DOHH2 (cell line): ENCODE results near the gene WWOX.

Experiments
- H3F3A ChIP-seq: fragments of 200-600 bp; sonication (generic), shearing (Covaris generic); 2 replicates; pipeline ENCODE4 v1.6.0; 2016; ENCODE audit warnings: antibody characterized with exemption, mild to moderate bottlenecking; ENCODE audit not compliant: control insufficient read depth, insufficient read depth
- H3K27ac ChIP-seq: fragments of 200-600 bp; sonication (generic); 2 replicates; pipeline ENCODE4 v1.5.1; 2014; ENCODE audit warnings: low read depth, mild to moderate bottlenecking, low read length, moderate library complexity
- H3K27me3 ChIP-seq: fragments of 200-600 bp; sonication (generic); 2 replicates; pipeline ENCODE4 v1.6.1; 2014; ENCODE audit warnings: mild to moderate bottlenecking, low read length, mixed read lengths; ENCODE audit not compliant: control insufficient read depth
- H3K36me3 ChIP-seq: fragments of 200-600 bp; sonication (generic); 2 replicates; pipeline ENCODE4 v1.6.1; 2014; ENCODE audit warnings: mild to moderate bottlenecking, low read length, moderate library complexity, mixed read lengths; ENCODE audit not compliant: control insufficient read depth
- H3K4me1 ChIP-seq: fragments of 200-600 bp; sonication (generic); 2 replicates; pipeline ENCODE4 v1.6.1; 2014; ENCODE audit warnings: mild to moderate bottlenecking, low read length, mixed read lengths; ENCODE audit not compliant: control insufficient read depth
- H3K4me2 ChIP-seq: fragments of 200-600 bp; sonication (generic); 2 replicates; pipeline ENCODE4 v1.6.0; 2014; ENCODE audit warnings: mild to moderate bottlenecking, low read length, moderate library complexity
- H3K4me3 ChIP-seq: fragments of 200-600 bp; sonication (generic); 2 replicates; pipeline ENCODE4 v1.5.1; 2014; ENCODE audit warnings: mild to moderate bottlenecking, low read length, mixed read lengths
- H3K79me2 ChIP-seq: fragments of 200-600 bp; sonication (generic); 2 replicates; pipeline ENCODE4 v1.6.1; 2014; ENCODE audit warnings: mild to moderate bottlenecking, low read length, mixed read lengths; ENCODE audit not compliant: control insufficient read depth
- H3K9me2 ChIP-seq: fragments of 200-600 bp; sonication (generic); replicated peaks from 2 replicates; pipeline ENCODE4 v1.6.1; 2014; ENCODE audit warnings: mild to moderate bottlenecking, low read length, mixed read lengths; ENCODE audit not compliant: control insufficient read depth
- H3K9me3 ChIP-seq: fragments of 200-600 bp; sonication (generic); 2 replicates; pipeline ENCODE4 v1.6.1; 2014; ENCODE audit warnings: antibody characterized with exemption, low read length, mixed read lengths; ENCODE audit not compliant: control insufficient read depth, insufficient read depth
- H4K20me1 ChIP-seq: fragments of 200-600 bp; sonication (generic); 2 replicates; pipeline ENCODE4 v1.6.0; 2014; ENCODE audit warnings: low read depth, mild to moderate bottlenecking, antibody characterized with exemption, low read length, moderate library complexity; ENCODE audit not compliant: control insufficient read depth, insufficient read depth
- EZH2phosphoT487 ChIP-seq: fragments of 200-600 bp; sonication (generic); IDR thresholded peaks from 2 replicates; pipeline ENCODE4 v1.6.1; 2017; ENCODE audit warnings: borderline replicate concordance, mild to moderate bottlenecking, antibody characterized with exemption, low read length, moderate library complexity, mixed read lengths
- TF ChIP-seq, protein P1 (sequence below): fragments of 200-600 bp; sonication (generic); IDR thresholded peaks from one replicate; pipeline ENCODE4 v1.5.1; 2014; ENCODE audit warnings: antibody characterized with exemption, mild to moderate bottlenecking, low read depth, low read length; ENCODE audit not compliant: poor library complexity, severe bottlenecking

The WWOX gene

GRCh38 chr16:78995441-78995840, 896.0 kb downstream of the WWOX start:
- Histone ChIP-seq H4K20me1 (no peaks in the 10 kb centered on the region), H3K27ac (no peak overlapping the region), H3K9me3 (no peaks in the 10 kb centered on the region), H3K4me3 (no peak overlapping the region), H3F3A (no peaks in the 10 kb centered on the region), H3K9me2 (no peaks in the 10 kb centered on the region), H3K4me2 (no peak overlapping the region), H3K4me1 (peaks cover 6% of the 10 kb centered on the region), H3K27me3 (no peaks in the 10 kb centered on the region), H3K79me2 (no peaks in the 10 kb centered on the region), H3K36me3 (no peaks in the 10 kb centered on the region)
- TF ChIP-seq, protein P1, sequence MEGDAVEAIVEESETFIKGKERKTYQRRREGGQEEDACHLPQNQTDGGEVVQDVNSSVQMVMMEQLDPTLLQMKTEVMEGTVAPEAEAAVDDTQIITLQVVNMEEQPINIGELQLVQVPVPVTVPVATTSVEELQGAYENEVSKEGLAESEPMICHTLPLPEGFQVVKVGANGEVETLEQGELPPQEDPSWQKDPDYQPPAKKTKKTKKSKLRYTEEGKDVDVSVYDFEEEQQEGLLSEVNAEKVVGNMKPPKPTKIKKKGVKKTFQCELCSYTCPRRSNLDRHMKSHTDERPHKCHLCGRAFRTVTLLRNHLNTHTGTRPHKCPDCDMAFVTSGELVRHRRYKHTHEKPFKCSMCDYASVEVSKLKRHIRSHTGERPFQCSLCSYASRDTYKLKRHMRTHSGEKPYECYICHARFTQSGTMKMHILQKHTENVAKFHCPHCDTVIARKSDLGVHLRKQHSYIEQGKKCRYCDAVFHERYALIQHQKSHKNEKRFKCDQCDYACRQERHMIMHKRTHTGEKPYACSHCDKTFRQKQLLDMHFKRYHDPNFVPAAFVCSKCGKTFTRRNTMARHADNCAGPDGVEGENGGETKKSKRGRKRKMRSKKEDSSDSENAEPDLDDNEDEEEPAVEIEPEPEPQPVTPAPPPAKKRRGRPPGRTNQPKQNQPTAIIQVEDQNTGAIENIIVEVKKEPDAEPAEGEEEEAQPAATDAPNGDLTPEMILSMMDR: no peak
- TF ChIP-seq EZH2phosphoT487: no peak

GRCh38 chr16:78996790-78997189, 897.3 kb downstream of the WWOX start:
- no peaks in the 10 kb centered on the region for H3K9me3 ChIP-seq
- H4K20me1 ChIP-seq: no peaks in the 10 kb centered on the region
- H3K4me1 ChIP-seq: no peaks in the 10 kb centered on the region
- no peak overlapping the region for H3K27ac ChIP-seq
- H3K4me3 ChIP-seq: no peak overlapping the region
- no peaks in the 10 kb centered on the region for H3K27me3 ChIP-seq
- no peaks in the 10 kb centered on the region for H3K79me2 ChIP-seq
- TF ChIP-seq, protein P1: no peak
- no peak for TF ChIP-seq EZH2phosphoT487
- no peaks in the 10 kb centered on the region for H3K9me2 ChIP-seq
- H3K36me3 ChIP-seq: no peaks in the 10 kb centered on the region
- no peaks in the 10 kb centered on the region for H3F3A ChIP-seq
- H3K4me2 ChIP-seq: no peak overlapping the region

GRCh38 chr16:78998879-78999278, 899.4 kb downstream of the WWOX start:
- TF ChIP-seq, protein P1: no peak
- TF ChIP-seq EZH2phosphoT487: no peak
- H4K20me1 ChIP-seq: no peaks in the 10 kb centered on the region
- H3K27ac ChIP-seq: no peak overlapping the region
- H3K36me3 ChIP-seq: no peaks in the 10 kb centered on the region
- no peaks in the 10 kb centered on the region for H3F3A ChIP-seq
- H3K4me3 ChIP-seq: no peak overlapping the region
- H3K4me2 ChIP-seq: no peak overlapping the region
- H3K9me2 ChIP-seq: no peaks in the 10 kb centered on the region
- no peaks in the 10 kb centered on the region for H3K27me3 ChIP-seq
- no peaks in the 10 kb centered on the region for H3K9me3 ChIP-seq
- H3K4me1 ChIP-seq: no peaks in the 10 kb centered on the region
- no peaks in the 10 kb centered on the region for H3K79me2 ChIP-seq
